Measurements from ENCODE around the gene C14orf180.

GRCh38 chr14:104594310-104595046, 14.9 kb downstream of the C14orf180 start:
- no peak for TF ChIP-seq CTCF (conservative IDR thresholded peaks at IDR 0.05 in 1 of 2, IDR thresholded peaks at IDR 0.05 in 1 of 2; ENCODE audit: low read depth in 1 of 2, low read length in 2 of 2)
- no peak for TF ChIP-seq EZH2 (IDR thresholded peaks at IDR 0.05; ENCODE audit: low read length, missing control alignments)
